RWPE2 (cell line): ENCODE measurements around the gene SEL1L3.
A peak's percentile ranks its signal among the peaks of the same experiment; 100 is the strongest.

Experiments used
- ATAC-seq: fragments of 200-7000 bp; cut with Tn5 transposase; 3 replicates; pipeline ENCODE4 v1.9.1; 2021; ENCODE audit warnings: low read depth
- DNase-seq: peaks from one replicate; pipeline ENCODE4 v3.0.0-alpha.2; 2020; ENCODE audit warnings: low spot score
- H3K27ac ChIP-seq: fragments of 450-650 bp; 2 replicates; pipeline ENCODE4 v1.5.1; 2017; ENCODE audit warnings: mild to moderate bottlenecking; ENCODE audit not compliant: poor library complexity, severe bottlenecking
- H3K27me3 ChIP-seq: fragments of 250-450 bp; sonication (Bioruptor Pico); 2 replicates; pipeline ENCODE4 v1.5.1; 2021; ENCODE audit warnings: mild to moderate bottlenecking, moderate library complexity; ENCODE audit not compliant: insufficient read depth, poor library complexity, severe bottlenecking
- H3K36me3 ChIP-seq: fragments of 250-450 bp; sonication (Bioruptor Pico); 2 replicates; pipeline ENCODE4 v1.5.1; 2020; ENCODE audit warnings: low read depth, mild to moderate bottlenecking, moderate library complexity
- H3K4me1 ChIP-seq: fragments of 250-450 bp; sonication (Bioruptor Pico); 2 replicates; pipeline ENCODE4 v1.5.1; 2021; ENCODE audit warnings: mild to moderate bottlenecking, moderate library complexity; ENCODE audit not compliant: insufficient read depth, poor library complexity, severe bottlenecking
- H3K4me3 ChIP-seq: fragments of 250-450 bp; sonication (Bioruptor Pico); 2 replicates; pipeline ENCODE4 v1.5.1; 2021; ENCODE audit warnings: mild to moderate bottlenecking, moderate library complexity; ENCODE audit not compliant: severe bottlenecking
- H3K9me3 ChIP-seq: fragments of 250-450 bp; sonication (Bioruptor Pico); 2 replicates; pipeline ENCODE4 v1.5.1; 2021; ENCODE audit warnings: mild to moderate bottlenecking, moderate library complexity; ENCODE audit not compliant: severe bottlenecking
- TF ChIP-seq, protein P1 (sequence below): fragments of 450-650 bp; IDR thresholded peaks from one replicate; pipeline ENCODE4 v1.5.1; 2017; ENCODE audit warnings: mild to moderate bottlenecking, moderate library complexity; ENCODE audit not compliant: poor library complexity, severe bottlenecking

The SEL1L3 gene

DNA sequence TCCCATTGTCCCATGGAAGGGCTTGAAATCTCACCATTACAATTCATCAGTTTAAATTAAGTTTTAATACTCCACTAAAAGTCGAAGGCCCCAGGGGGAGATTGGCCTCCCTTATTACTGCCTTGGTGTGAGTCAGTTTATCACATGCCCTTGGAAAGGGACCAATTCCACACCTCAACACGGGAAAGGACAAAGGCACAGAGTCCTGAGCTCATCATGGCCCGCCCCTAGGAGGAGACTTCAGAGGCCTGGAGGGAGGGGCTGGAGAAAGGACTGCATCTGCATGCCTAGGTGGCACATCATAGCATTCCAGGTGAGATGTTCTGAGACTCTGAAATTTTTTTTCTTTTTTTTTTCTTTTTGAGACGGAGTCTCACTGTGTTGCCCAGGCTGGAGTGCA is 2.8 kb upstream of the SEL1L3 start:
- no peak overlapping the region for H3K4me3 ChIP-seq
- ATAC-seq = peak; percentile 96
- H3K4me1 ChIP-seq = peaks cover 19% of the 10 kb centered on the region
- H3K27ac ChIP-seq = peak overlapping the region; percentile 27
- TF ChIP-seq, protein P1, sequence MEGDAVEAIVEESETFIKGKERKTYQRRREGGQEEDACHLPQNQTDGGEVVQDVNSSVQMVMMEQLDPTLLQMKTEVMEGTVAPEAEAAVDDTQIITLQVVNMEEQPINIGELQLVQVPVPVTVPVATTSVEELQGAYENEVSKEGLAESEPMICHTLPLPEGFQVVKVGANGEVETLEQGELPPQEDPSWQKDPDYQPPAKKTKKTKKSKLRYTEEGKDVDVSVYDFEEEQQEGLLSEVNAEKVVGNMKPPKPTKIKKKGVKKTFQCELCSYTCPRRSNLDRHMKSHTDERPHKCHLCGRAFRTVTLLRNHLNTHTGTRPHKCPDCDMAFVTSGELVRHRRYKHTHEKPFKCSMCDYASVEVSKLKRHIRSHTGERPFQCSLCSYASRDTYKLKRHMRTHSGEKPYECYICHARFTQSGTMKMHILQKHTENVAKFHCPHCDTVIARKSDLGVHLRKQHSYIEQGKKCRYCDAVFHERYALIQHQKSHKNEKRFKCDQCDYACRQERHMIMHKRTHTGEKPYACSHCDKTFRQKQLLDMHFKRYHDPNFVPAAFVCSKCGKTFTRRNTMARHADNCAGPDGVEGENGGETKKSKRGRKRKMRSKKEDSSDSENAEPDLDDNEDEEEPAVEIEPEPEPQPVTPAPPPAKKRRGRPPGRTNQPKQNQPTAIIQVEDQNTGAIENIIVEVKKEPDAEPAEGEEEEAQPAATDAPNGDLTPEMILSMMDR = no peak
- H3K27me3 ChIP-seq = no peaks in the 10 kb centered on the region
- no peaks in the 10 kb centered on the region for H3K36me3 ChIP-seq
- DNase-seq = peak; percentile 92
- no peaks in the 10 kb centered on the region for H3K9me3 ChIP-seq

DNA sequence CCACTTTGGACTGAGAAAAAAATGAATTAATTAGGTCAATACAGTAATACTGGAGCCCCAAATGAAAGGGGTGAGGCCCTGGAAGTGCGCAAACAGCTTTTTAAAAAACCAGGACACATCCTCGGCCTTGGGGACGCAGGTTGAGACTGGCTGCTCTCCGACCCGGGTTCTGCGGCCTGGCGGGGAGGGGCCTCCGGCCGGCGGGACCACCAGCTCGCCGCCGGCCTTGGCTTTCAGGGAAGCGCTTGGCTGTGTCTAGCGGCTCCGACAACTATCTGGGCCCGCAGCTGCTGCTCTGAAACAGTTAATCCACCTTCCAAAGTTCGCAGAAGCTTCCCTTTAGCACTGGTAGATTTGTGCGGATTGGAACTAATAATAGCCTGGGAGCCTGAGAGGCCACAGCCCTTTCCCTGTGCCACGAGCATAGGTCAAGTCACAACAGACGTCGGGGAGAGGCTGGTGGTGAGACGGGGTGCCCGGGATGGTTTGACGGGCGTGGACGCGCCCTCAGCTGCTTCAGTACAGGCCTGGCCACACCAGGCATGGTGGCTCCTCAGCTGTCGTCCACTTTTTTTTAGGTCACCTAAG is 1.1 kb upstream of the SEL1L3 start:
- Histone ChIP-seq H3K4me3 (no peak overlapping the region), H3K27me3 (no peaks in the 10 kb centered on the region), H3K9me3 (peaks cover 1% of the 10 kb centered on the region), H3K36me3 (no peaks in the 10 kb centered on the region), H3K27ac (no peak overlapping the region), H3K4me1 (peaks cover 19% of the 10 kb centered on the region)
- no peak for ATAC-seq
- no peak for DNase-seq
- TF ChIP-seq, protein P1 = no peak

DNA sequence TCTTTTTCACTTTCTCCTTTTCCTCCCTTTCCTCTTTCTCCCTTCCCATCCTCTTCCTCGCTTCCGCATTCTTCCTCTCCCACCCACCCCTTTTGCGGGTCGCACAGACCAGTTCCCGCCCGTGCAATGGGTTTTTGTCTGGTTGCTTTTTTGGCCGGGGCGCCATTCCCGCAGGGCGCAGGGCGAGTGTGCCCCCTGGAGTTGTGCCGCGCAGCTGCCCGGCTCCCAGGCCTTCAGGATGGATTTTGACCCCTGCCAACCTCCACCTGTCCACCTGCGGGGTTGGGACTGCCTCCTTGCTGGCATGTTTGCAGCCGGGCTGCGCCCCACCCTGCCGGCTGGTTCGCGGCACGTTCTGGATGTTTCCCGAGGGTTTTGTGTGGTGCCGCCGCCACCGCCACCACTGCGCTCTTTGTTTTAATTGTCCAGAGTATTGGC is 578 bp upstream of the SEL1L3 start:
- no peaks in the 10 kb centered on the region for H3K27me3 ChIP-seq
- TF ChIP-seq, protein P1 = peak; percentile 19
- peaks cover 1% of the 10 kb centered on the region for H3K9me3 ChIP-seq
- peaks cover 19% of the 10 kb centered on the region for H3K4me1 ChIP-seq
- H3K4me3 ChIP-seq = no peak overlapping the region
- no peak for DNase-seq
- no peak overlapping the region for H3K27ac ChIP-seq
- no peak for ATAC-seq
- no peaks in the 10 kb centered on the region for H3K36me3 ChIP-seq

DNA sequence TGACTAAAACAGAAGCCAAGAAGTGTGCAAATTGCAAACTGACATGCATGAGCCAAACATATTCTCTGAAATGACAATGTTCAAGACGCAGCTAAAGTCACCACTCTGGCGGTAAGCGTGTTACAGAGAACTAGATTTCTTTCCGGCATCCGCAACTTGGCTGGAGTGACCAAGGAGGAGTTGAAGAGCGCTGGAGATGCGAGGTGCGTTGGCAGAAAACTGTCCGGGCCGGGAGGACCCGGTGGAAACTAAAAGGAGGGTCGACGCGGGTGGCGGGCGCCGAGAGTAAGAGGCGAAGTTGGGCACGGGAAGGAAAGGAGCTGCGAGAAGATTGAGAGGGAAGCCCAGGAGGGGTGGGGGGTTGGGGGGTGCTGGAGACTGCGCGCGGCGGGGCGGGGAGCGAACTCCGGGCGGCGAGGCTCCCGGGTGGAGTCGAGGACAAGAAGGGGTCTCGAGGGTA is 807 bp downstream of the SEL1L3 start:
- TF ChIP-seq, protein P1 = no peak
- no peaks in the 10 kb centered on the region for H3K27me3 ChIP-seq
- DNase-seq (peak; percentile 56), ATAC-seq (peak; percentile 22)
- H3K9me3 ChIP-seq = peaks cover 1% of the 10 kb centered on the region
- H3K27ac ChIP-seq = peak overlapping the region; percentile 16
- H3K36me3 ChIP-seq = no peaks in the 10 kb centered on the region
- peaks cover 19% of the 10 kb centered on the region for H3K4me1 ChIP-seq
- H3K4me3 ChIP-seq = peak overlapping the region; percentile 92

DNA sequence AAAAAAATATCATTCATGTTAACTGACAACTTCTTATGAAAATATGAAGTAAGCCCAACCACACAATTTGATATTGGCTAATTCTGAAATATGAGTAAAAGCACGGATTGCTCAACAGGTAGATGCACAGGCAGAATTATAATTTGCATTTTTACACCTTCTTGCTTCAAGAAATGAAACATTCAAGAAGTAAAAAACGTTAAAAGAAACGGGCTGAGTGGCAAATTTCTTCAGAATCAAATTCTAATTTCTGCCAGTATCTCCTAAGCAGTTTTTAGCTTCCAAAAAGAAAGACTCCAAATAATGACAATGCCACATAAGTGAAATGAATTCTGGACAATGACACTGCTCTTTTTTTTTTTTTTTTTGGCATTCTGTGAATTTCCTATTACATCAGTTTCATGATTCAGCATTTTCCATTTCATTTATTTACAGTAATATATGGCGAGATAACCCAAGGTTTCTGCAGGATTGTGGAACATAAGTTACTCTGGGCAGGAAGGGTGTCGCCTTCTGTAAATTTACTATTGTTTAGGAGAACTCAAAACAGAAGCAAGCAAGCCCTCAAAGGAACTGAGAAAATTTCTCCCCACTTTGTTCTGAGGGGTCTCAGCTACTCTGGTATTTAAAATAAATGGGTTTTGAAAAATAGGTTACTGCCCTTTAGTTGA is 1.4 kb downstream of the SEL1L3 start:
- peaks cover 19% of the 10 kb centered on the region for H3K4me1 ChIP-seq
- TF ChIP-seq, protein P1 = no peak
- H3K4me3 ChIP-seq = peak overlapping the region; percentile 92
- no peak for ATAC-seq
- no peaks in the 10 kb centered on the region for H3K27me3 ChIP-seq
- no peak for DNase-seq
- peak overlapping the region; percentile 16 for H3K27ac ChIP-seq
- H3K9me3 ChIP-seq = peaks cover 1% of the 10 kb centered on the region
- no peaks in the 10 kb centered on the region for H3K36me3 ChIP-seq
